ENCODE data around the gene GLRX. TPM values are rescaled to one million over a fixed set of nuclear protein-coding genes. Genes with fewer than 3 reads are reported as not detected.
"Not testable (repeated sequence)": the region's sequence is repeated elsewhere in the genome, so short reads cannot be mapped to it uniquely, and the experiment has no call there.

Gene GLRX
- total and polyA plus RNA-seq, 12 donors = 51.6 to 156 (median 111) TPM

DNA sequence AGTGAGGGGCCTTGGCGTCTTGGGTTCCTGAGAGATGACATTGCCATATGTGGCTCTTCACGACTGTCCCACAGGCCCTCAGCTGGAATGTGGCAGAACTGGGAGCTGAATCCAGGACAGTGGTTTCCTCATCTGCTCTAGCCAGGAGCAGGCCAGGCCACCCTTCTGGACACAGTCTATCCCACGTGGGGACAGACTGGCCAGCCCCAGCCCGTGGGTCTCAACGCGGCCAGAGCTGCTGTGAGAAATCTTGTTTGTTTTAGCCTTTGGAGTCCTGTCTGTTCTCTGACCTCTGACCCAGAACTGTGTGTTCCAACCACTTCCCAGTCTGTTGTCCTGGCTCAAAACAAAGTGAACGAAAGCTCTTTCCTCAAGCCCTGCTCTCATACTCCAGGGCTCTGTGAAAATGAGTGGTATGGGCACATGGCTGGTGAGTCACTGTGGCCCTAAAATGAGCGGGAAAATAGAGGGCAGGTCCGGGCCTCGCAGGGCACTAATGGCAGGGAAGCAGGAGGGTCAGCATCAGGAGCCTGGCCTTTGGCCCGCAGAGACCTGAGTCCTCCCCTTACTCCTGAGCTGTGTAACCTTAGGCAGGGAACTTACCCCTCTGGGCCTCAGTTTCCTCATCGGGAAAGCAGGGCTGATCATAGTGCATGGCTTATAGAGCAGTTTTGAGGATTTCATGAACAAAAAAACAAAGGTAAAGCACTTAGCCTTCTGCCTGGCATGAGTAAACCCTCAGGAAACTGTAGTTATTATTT, 34.8 kb upstream of the GLRX start:
- H3K9me3 ChIP-seq = no peaks in the 10 kb centered on the region
- peak overlapping the region; percentile 87 to 94 (median 90) for H3K27ac ChIP-seq
- TF ChIP-seq, protein P1, sequence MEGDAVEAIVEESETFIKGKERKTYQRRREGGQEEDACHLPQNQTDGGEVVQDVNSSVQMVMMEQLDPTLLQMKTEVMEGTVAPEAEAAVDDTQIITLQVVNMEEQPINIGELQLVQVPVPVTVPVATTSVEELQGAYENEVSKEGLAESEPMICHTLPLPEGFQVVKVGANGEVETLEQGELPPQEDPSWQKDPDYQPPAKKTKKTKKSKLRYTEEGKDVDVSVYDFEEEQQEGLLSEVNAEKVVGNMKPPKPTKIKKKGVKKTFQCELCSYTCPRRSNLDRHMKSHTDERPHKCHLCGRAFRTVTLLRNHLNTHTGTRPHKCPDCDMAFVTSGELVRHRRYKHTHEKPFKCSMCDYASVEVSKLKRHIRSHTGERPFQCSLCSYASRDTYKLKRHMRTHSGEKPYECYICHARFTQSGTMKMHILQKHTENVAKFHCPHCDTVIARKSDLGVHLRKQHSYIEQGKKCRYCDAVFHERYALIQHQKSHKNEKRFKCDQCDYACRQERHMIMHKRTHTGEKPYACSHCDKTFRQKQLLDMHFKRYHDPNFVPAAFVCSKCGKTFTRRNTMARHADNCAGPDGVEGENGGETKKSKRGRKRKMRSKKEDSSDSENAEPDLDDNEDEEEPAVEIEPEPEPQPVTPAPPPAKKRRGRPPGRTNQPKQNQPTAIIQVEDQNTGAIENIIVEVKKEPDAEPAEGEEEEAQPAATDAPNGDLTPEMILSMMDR (IDR thresholded peaks at IDR 0.05) = no peak
- DNase-seq (peak; percentile 54 to 78), ATAC-seq (peak; percentile 33 to 75 (median 60))
- H3K4me3 ChIP-seq = no peak overlapping the region
- no peaks in the 10 kb centered on the region for H3K27me3 ChIP-seq
- WGBS, 2 donors = 42 to 44% methylated on average over 12 of the region's 12 CpGs
- H3K4me1 ChIP-seq = peaks cover 12 to 71% (median 48%) of the 10 kb centered on the region in 9 donors
- intact Hi-C loops (cut with DNase I) = loop anchor here (2.0 to 10.0 kb wide), 9 partner anchors 40 to 847 kb away; partner anchors contain the start of gene ELL2 (in 1 of the 10)
- H3K36me3 ChIP-seq = no peaks in the 10 kb centered on the region

DNA sequence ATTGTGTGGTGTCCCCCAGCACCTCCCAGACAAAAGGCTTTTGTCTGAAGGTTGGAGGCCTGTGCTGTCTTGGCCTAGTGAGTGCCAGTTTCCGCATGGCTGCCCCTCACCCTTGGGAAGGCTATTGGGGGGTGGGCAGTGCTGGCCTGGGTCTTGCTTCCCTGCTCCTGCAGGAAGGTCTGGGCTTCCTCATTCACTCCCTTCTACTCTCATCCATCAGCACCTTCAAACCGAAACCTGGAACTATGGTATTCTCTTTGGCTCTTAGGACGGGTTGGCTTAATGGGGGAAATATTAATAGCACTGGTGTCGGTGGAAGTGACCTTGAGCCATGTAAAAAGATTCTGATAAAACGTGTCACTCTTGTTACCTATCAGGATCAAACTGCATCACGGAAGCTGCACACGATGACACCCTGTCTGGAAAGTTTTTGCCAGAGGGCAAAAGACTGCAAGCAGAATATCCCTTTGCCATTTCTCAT, 34.0 kb upstream of the GLRX start:
- DNase-seq = peak; percentile 39 to 41
- peak; percentile 31 to 70 (median 50) for ATAC-seq
- H3K36me3 ChIP-seq = no peaks in the 10 kb centered on the region
- TF ChIP-seq, protein P1 (IDR thresholded peaks at IDR 0.05) = no peak
- no peak overlapping the region for H3K4me3 ChIP-seq
- H3K4me1 ChIP-seq = peaks cover 12 to 63% (median 40%) of the 10 kb centered on the region in 9 donors
- H3K27me3 ChIP-seq = no peaks in the 10 kb centered on the region
- H3K9me3 ChIP-seq = no peaks in the 10 kb centered on the region
- intact Hi-C loops (cut with DNase I) = loop anchor here (2.0 to 10.0 kb wide), 9 partner anchors 41 to 848 kb away; partner anchors contain the start of gene ELL2 (in 1 of the 10)
- 53 to 61% methylated on average over 7 of the region's 7 CpGs for WGBS, 2 donors
- peak overlapping the region; percentile 87 to 94 (median 90) for H3K27ac ChIP-seq

DNA sequence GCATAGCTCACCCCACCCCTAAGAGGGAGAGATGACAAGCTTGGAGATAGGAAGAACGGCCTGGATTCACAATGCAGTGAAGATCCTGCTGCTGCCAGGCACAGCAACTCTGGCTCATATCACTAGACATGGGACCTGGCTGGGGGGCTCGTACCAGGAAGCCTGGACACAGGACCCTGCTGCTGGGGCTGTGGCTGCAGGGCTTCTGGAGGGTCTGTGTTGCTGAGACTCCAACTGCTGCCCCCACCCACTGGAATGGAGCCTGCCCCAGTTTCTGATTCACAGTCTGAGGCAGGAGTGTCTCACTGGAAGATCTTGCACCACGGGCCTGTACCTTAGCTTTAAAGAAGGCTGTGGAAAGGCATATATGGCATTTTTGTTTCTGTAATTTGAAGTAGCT, 31.0 kb upstream of the GLRX start:
- Histone ChIP-seq H3K27me3 (no peaks in the 10 kb centered on the region), H3K9me3 (no peaks in the 10 kb centered on the region), H3K27ac (no peak overlapping the region), H3K4me3 (no peak overlapping the region), H3K36me3 (no peaks in the 10 kb centered on the region), H3K4me1 (peaks cover 9 to 41% (median 24%) of the 10 kb centered on the region in 9 donors)
- ATAC-seq (no peak), DNase-seq (no peak)
- intact Hi-C loops (cut with DNase I) = loop anchor here in 3 of 10 donors (5.0 to 10.0 kb wide), 4 partner anchors 211 to 851 kb away; no protein-coding TSS in a partner anchor
- 57 to 70% methylated on average over 3 of the region's 3 CpGs for WGBS, 2 donors
- TF ChIP-seq, protein P1 (IDR thresholded peaks at IDR 0.05) = no peak

DNA sequence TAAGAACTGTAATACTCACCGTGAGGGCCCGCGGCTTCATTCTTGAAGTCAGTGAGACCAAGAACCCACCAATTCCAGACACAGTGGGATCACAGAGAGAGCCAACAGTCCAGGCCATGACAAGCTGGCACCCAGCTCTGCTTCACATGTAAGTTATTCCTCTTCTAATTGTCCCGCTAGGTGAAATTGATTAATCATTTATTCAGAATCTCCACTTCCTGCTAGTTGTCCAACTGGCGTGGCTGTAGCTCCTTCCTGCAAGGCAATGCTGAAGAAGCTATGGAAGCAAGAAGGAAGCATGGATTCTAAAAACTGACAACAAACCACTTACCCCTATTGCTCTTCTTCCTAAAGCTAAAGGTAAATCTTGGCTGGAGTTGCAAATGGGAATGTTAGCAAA, 30.0 kb upstream of the GLRX start:
- Histone ChIP-seq H3K9me3 (no peaks in the 10 kb centered on the region), H3K27ac (no peak overlapping the region), H3K4me3 (no peak overlapping the region), H3K36me3 (no peaks in the 10 kb centered on the region), H3K27me3 (no peaks in the 10 kb centered on the region), H3K4me1 (peaks cover 5 to 33% (median 17%) of the 10 kb centered on the region in 9 donors)
- ATAC-seq = no peak
- 94 to 98% methylated on average over 5 of the region's 5 CpGs for WGBS, 2 donors
- intact Hi-C loops (cut with DNase I) = loop anchor here in 3 of 10 donors (5.0 to 10.0 kb wide), 4 partner anchors 210 to 852 kb away; no protein-coding TSS in a partner anchor
- no peak for DNase-seq
- TF ChIP-seq, protein P1 (IDR thresholded peaks at IDR 0.05) = no peak

DNA sequence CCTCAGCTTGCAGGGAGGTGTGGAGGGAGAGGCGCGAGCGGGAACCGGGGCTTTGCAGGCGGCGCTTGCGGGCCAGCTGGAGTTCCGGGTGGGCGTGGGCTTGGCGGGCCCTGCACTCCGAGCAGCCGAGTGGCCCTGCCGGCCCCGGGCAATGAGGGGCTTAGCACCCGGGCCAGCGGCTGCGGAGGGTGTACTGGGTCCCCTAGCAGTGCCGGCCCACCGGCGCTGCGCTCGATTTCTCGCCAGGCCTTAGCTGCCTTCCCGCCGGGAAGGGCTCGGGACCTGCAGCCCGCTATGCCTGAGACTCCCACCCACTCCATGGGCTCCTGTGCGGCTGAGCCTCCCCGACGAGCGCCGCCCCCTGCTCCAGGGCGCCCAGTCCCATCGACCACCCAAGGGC, 28.6 kb upstream of the GLRX start:
- not testable (repeated sequence) for H3K36me3 ChIP-seq, DNase-seq, H3K4me3 ChIP-seq, H3K27me3 ChIP-seq, ATAC-seq, H3K9me3 ChIP-seq, H3K27ac ChIP-seq
- WGBS, 2 donors = 97 to 98% methylated on average over 25 to 34 of the region's 34 CpGs
- intact Hi-C loops (cut with DNase I) = loop anchor here in 3 of 10 donors (5.0 to 10.0 kb wide), 4 partner anchors 209 to 854 kb away; no protein-coding TSS in a partner anchor
- peaks cover 0 to 24% (median 4%) of the 10 kb centered on the region in 9 donors for H3K4me1 ChIP-seq
